GM12875 (cell line): ENCODE measurements around the gene LNX1.

ENCODE experiments used
- H3K4me3 ChIP-seq: one replicate; pipeline ENCODE4 v1.5.1; 2011; ENCODE audit warnings: low read depth, low read length, control low read depth
- TF ChIP-seq, protein P1 (sequence below): IDR thresholded peaks from 2 replicates; pipeline ENCODE4 v1.5.1; 2011; ENCODE audit warnings: low read depth, mild to moderate bottlenecking, control low read depth, inconsistent platforms, low read length, moderate library complexity, borderline replicate concordance; ENCODE audit not compliant: insufficient read depth

LNX1 gene

DNA sequence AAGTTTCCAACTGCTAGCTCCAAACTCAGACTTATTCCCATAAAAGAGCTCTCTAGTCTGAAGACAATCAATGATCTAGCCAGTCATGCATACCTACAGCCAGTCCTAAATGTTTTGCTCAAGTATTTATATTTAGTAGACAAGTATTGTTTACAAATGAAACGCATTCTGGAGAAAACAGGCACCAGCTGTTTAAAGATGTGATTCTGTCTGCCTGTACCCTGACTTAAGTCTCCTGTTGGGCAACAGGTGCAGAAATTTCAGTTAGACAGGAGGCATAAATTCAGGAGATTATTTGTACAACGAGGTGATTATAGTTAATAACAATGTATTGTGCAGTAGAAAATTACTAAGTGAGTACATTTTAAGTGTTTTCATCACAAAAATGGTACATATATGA is 28.9 kb downstream of the LNX1 start:
- TF ChIP-seq, protein P1, sequence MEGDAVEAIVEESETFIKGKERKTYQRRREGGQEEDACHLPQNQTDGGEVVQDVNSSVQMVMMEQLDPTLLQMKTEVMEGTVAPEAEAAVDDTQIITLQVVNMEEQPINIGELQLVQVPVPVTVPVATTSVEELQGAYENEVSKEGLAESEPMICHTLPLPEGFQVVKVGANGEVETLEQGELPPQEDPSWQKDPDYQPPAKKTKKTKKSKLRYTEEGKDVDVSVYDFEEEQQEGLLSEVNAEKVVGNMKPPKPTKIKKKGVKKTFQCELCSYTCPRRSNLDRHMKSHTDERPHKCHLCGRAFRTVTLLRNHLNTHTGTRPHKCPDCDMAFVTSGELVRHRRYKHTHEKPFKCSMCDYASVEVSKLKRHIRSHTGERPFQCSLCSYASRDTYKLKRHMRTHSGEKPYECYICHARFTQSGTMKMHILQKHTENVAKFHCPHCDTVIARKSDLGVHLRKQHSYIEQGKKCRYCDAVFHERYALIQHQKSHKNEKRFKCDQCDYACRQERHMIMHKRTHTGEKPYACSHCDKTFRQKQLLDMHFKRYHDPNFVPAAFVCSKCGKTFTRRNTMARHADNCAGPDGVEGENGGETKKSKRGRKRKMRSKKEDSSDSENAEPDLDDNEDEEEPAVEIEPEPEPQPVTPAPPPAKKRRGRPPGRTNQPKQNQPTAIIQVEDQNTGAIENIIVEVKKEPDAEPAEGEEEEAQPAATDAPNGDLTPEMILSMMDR, result no peak
- H3K4me3 ChIP-seq, result no peak overlapping the region

DNA sequence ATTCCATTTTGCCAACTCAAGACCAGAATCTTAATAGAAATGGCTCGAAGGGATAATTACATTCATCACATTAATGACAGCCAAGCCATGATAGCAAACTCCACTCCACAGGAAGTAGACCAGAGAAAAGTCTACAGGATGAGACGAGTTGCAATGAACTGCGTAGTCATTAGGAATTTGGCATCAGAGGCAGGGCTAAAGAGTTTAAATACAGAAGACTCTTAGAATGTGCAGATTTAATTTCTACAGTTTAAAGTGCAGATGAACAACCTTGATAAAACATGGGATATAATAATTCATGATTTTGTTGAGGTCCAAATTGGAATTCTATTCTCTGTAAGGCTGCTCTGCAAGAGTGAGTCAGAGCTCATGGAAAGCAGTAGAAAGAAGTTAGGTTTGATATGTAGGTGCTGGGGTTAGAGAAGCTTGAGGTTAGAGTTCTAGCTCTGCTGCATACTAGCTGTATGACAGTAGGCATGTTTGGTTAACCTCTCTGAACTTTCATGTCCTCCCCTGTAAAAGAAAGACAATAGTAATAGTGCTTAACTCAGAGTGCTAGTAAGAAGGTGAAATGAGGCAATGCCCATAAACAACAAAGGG is 32.2 kb downstream of the LNX1 start:
- TF ChIP-seq, protein P1, result no peak
- no peak overlapping the region for H3K4me3 ChIP-seq

DNA sequence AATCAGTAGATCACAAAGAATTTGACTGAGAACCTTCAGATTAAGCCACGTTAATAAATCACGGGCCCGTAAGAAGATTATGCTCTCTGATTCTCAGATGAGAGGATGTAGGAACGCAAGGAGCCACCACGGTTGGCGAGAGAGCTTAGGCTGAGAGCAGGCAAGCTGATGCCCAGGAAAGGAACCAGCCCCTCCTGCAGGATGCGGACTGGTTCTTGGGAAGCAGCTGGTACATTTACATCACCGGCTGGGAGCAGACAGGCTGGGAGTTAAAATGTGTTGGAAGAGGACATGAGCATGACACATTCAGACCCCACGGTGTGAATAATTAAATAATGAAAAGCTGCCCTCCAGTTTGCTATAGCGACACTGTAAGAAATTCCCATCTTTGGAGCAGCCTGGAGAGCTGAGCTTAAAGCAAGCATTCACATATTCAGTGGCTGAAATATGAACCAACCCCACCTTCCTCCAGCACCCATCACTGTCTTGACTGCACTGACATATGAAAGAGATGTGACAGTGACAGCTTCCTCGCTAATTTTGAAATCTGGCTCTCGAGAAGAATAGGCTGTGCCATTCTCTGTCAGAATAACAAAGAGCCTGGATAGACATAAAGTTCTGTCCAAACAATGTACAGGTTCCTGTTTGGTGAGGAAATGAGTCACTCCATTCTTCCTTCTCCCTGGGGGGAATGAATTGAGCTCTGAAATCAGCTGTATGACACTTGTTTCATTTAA is 33.1 kb downstream of the LNX1 start:
- no peak overlapping the region for H3K4me3 ChIP-seq
- TF ChIP-seq, protein P1, result no peak

DNA sequence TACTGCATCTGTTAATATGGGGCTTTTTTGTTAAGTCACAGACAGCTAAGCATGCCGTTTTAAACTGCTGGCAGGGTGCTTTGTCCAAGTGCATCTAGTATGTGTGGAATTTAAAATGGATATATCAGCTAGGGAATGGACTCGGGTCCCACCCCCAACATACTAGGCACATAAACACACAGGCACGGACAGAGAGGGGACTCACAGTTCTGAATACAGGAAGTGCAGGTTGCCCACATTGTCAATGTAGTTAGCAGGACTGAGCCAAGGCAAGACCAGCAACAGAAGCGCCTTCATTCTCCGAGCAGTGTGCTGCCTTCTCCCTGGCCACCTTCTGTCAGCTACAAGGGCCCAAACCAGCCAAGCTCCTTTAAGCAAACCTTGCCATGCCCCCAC is 33.6 kb downstream of the LNX1 start:
- H3K4me3 ChIP-seq, result no peak overlapping the region

DNA sequence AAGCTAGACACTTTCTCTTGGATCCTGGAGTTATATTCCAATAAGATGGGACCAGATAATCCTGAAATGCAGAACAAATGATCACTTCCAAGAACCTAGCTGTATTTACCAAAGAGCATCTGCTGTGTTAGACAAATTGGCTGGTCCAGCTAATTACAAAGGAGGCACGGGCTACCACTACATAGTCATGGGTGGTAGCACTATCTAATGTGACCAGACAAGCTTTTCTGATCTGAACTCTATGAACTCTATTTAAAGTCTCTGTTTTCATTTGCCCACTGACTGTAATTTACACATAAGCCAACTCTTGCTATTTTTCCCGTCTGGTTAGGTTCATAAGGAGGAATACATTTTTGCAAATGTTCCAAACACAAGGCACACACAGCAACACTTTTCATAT is 34.6 kb downstream of the LNX1 start:
- TF ChIP-seq, protein P1, result no peak
- no peak overlapping the region for H3K4me3 ChIP-seq

More for the DNA sequence above, 33.6 kb downstream of the LNX1 start:
- TF ChIP-seq, protein P1, result no peak

DNA sequence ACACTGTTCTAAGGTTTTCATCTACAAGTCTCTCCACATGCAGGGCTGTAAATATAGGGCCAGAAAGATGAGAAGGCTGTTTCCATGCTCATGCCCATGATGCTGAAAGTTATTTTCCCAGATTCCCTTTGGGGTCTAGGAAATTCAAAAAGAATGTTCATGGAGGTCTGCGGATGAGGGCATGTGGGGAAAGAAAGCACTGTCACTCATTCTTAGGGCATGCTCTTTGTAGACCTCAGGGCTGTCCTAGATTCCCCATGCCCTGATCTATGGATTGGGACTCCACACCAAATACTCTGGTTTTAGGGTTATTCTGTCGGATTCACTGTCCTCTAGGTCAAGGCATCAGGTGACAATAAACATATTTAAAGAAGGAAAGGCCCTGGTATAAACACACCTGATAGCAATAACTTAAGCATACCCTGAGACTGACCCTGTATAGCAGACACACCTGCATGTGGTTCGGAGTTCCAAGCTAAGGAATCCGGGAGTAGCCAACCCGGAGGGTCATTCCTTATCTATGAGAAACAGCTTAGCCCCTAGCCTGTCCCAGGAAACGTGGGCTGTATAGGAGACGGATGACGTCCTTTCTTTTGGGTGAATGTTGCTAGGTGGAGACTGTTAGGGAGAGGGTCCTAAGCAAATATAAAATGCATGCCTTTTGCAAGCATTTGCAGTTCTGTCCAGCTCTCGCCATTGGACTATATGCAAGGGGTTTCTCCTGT is 37.6 kb downstream of the LNX1 start:
- no peak overlapping the region for H3K4me3 ChIP-seq
- TF ChIP-seq, protein P1, result no peak
